Measurements from ENCODE around the gene CCNB2.
"Not testable (repeated sequence)": the region's sequence is repeated elsewhere in the genome, so short reads cannot be mapped to it uniquely, and the experiment has no call there.

- not testable (repeated sequence) for TF ChIP-seq POLR2A, POLR2AphosphoS5, TAF1, SPI1 (IDR thresholded peaks at IDR 0.05; ENCODE audit: low read depth, low read length)
These were observed 57.1 kb downstream of the CCNB2 start for GRCh38 chr15:59162080-59162479.
